Calu3 (cell line): Measurements from ENCODE around the gene IFNA7. TPM values are rescaled to one million over a fixed set of nuclear protein-coding genes. Genes with fewer than 3 reads are reported as not detected.
"Not testable (repeated sequence)": the region's sequence is repeated elsewhere in the genome, so short reads cannot be mapped to it uniquely, and the experiment has no call there.

Experiments
- BruUV-seq: library from RNA; stranded (reverse); fragments of 400-500 nt; replicated peaks from 2 replicates; lab custom pipeline; 2021; lab: Mats Ljungman, UMichigan
- CTCF ChIA-PET: fragments of 300-600 bp; sonication (Branson Sonifier 250); formaldehyde crosslinking; loops from one replicate; lab custom pipeline; 2022; ENCODE audit warnings: antibody characterized with exemption; lab: Charles Lee
- DNase-seq: peaks from one replicate; pipeline ENCODE4 v3.0.0; 2022
- H3K27ac Mint-ChIP-seq: one replicate; pipeline ENCODE4 v1.8.0; 2022; ENCODE audit warnings: mixed read lengths; ENCODE audit not compliant: unreplicated experiment
- H3K27me3 Mint-ChIP-seq: one replicate; pipeline ENCODE4 v1.8.0; 2022; ENCODE audit warnings: mixed read lengths; ENCODE audit not compliant: unreplicated experiment
- H3K36me3 Mint-ChIP-seq: one replicate; pipeline ENCODE4 v1.8.0; 2022; ENCODE audit warnings: mild to moderate bottlenecking, moderate library complexity, mixed read lengths; ENCODE audit not compliant: insufficient read depth, unreplicated experiment
- H3K4me1 Mint-ChIP-seq: one replicate; pipeline ENCODE4 v1.8.0; 2022; ENCODE audit warnings: mild to moderate bottlenecking, low read depth, mixed read lengths; ENCODE audit not compliant: unreplicated experiment
- H3K4me3 Mint-ChIP-seq: one replicate; pipeline ENCODE4 v1.8.0; 2022; ENCODE audit warnings: mild to moderate bottlenecking, low read depth, moderate library complexity, mixed read lengths; ENCODE audit not compliant: unreplicated experiment
- H3K9me3 Mint-ChIP-seq: one replicate; pipeline ENCODE4 v1.8.0; 2022; ENCODE audit warnings: low read depth, mixed read lengths; ENCODE audit not compliant: unreplicated experiment
- intact Hi-C: fragments of 100-400 bp; cut with micrococcal nuclease; formaldehyde crosslinking; loops from one replicate; pipeline ENCODE4 v1.10.0; 2022; ENCODE audit not compliant: unreplicated experiment
- total RNA-seq: library from RNA; stranded (reverse); gene quantifications from 2 replicates; pipeline ENCODE4 v1.2.3, GENCODE V29; 2022
- TF ChIP-seq, protein P1 (sequence below): fragments of 200-600 bp; IDR thresholded peaks from one replicate; pipeline ENCODE4 v1.8.0; 2022; ENCODE audit warnings: antibody characterized with exemption; ENCODE audit not compliant: unreplicated experiment

IFNA7 gene
- total RNA-seq, 1 experiment from 2014 or later, result not detected

DNA sequence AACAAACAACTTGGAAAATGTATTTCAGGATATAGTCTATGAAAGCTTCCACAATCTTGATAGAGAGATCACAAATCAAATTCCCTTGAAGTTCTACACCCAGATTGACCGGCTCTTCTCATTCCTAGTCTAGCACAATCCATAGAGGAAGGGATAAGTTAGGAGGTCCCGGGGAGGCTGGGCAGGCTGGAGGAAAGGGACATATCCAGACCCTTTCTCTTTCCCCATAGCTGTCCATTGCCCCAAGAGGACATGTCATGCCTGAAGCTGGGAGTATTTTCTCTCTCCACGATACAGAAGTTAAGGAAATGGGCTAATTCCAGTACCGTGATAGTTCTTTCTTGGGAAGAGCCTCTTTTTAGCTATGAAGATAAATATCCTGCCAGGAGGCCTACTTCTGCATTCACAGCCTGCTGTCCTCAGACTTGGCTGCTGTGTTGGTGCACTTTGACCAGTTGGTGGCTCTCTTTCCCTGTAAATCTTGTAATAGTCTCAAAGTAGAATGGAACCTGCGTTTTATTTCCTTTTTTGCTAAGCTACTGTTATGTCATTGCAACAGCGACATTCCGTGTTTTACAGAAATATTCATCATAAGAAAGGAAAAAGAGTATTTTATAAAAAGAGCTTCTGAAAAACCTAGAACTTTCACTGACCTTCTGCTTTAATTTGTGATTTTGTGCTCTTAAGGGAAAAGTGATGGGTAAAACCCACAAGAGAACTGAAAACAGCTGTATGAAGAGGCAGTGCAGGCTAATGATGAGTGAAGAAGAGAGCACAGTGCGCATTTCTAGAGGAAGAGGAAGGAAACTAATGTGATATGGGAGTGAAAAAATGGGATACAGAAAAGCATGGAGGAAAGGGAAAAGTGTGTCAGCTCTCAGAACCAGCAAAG lies 33.7 kb upstream of the IFNA7 start:
- TF ChIP-seq, protein P1, sequence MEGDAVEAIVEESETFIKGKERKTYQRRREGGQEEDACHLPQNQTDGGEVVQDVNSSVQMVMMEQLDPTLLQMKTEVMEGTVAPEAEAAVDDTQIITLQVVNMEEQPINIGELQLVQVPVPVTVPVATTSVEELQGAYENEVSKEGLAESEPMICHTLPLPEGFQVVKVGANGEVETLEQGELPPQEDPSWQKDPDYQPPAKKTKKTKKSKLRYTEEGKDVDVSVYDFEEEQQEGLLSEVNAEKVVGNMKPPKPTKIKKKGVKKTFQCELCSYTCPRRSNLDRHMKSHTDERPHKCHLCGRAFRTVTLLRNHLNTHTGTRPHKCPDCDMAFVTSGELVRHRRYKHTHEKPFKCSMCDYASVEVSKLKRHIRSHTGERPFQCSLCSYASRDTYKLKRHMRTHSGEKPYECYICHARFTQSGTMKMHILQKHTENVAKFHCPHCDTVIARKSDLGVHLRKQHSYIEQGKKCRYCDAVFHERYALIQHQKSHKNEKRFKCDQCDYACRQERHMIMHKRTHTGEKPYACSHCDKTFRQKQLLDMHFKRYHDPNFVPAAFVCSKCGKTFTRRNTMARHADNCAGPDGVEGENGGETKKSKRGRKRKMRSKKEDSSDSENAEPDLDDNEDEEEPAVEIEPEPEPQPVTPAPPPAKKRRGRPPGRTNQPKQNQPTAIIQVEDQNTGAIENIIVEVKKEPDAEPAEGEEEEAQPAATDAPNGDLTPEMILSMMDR, result peak; percentile 33
- peak; percentile 33 for DNase-seq
- peak overlapping the region; percentile 3 for H3K27ac Mint-ChIP-seq
- H3K9me3 Mint-ChIP-seq, H3K4me3 Mint-ChIP-seq, H3K36me3 Mint-ChIP-seq, H3K4me1 Mint-ChIP-seq, BruUV-seq, H3K27me3 Mint-ChIP-seq: not testable (repeated sequence)
- CTCF ChIA-PET, result interaction anchor here (1.0 to 1.6 kb wide), 4 partner anchors 91 to 552 kb away, joined by 3 to 5 read pairs (median 4); no protein-coding TSS in a partner anchor
- intact Hi-C loops, result loop anchor here (5.0 to 10.0 kb wide), 2 partner anchors 199 to 552 kb away; no protein-coding TSS in a partner anchor

DNA sequence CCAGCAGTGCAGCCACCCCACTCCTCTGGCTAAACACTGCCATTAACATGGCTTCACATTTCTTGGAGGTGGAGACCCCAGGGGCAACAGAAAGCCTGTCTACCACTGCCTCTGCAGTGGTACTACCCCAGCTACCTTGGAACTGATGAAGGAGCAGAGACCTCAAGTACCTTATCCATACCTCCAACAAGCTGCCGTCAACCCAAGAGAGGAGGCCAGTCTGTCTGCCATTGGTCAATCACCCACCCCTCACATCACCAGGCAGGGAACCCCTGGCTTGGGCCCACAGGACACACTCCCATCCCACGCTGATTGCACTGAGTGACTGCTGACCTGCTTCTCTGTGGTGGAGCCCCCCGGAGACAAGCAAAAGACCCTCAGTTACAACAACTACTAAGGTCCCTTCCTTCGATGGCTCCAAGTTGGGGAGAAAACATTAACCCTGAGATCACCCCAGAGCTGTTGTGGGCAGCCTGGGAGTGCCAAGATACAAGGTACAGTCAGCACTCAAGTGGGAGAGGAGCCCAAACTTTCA lies 32.2 kb upstream of the IFNA7 start:
- intact Hi-C loops, result loop anchor here (10.0 kb wide), 1 partner anchor 201 kb away; no protein-coding TSS in a partner anchor
- Mint-ChIP-seq H3K36me3 (no peaks in the 10 kb centered on the region), H3K9me3 (no peaks in the 10 kb centered on the region), H3K27ac (no peak overlapping the region), H3K27me3 (no peaks in the 10 kb centered on the region), H3K4me3 (no peak overlapping the region), H3K4me1 (peaks cover 8% of the 10 kb centered on the region)
- TF ChIP-seq, protein P1, result no peak
- CTCF ChIA-PET, result no interaction called here
- no peak for DNase-seq
- no TSS peak for BruUV-seq

DNA sequence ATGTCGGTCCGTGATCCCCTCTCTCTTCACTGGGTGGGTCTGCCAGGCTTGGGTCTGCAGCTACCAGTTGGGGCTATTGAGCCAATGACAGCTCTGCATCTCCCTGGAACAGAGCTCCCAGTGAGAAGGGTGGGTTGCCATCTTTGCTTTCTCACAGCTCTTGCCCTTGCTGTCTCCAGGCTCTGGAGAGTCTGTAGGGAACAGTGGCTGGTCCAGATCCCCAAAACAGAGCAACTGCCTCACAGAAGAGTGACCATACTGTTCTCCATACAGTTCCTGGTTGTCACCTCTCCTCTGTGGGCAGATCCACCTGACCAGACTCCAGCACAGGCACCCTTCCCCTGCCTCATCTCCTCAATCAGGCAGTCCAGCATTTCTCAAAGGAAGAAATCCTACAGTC lies 31.3 kb upstream of the IFNA7 start:
- peaks cover 8% of the 10 kb centered on the region for H3K4me1 Mint-ChIP-seq
- intact Hi-C loops, result loop anchor here (10.0 kb wide), 1 partner anchor 202 kb away; no protein-coding TSS in a partner anchor
- H3K36me3 Mint-ChIP-seq, result no peaks in the 10 kb centered on the region
- no peaks in the 10 kb centered on the region for H3K9me3 Mint-ChIP-seq
- H3K27me3 Mint-ChIP-seq, result no peaks in the 10 kb centered on the region
- H3K4me3 Mint-ChIP-seq, result no peak overlapping the region
- H3K27ac Mint-ChIP-seq, result no peak overlapping the region
- TF ChIP-seq, protein P1, result no peak
- CTCF ChIA-PET, result no interaction called here
- no peak for DNase-seq
- no TSS peak for BruUV-seq

DNA sequence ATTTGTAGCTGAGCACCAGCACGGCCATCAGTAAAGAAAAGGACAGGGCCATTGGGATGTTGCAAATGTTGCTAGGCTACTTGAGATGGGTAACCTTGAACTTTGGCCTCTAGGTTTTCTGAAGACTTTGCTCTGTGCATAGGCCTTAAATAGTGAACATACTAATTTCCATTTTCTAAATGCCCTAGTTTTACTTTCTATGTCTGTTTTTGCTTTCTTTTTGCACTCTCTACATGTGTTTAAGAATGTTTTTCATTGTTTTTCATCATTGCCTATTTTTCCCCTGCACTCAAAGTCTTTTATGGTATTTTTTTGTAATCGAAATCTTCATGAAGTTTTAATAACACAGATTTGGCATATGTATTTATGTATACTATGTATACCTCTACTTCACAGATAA lies 26.1 kb upstream of the IFNA7 start, which contains the start of gene IFNA17:
TSS of gene IFNA17 (minus strand) at position 101 of the 400 bp plus-strand sequence. CDS start at position 52, 49 bp downstream.
- intact Hi-C loops, result no loop called here
- BruUV-seq, result no TSS peak
- Mint-ChIP-seq H3K9me3 (peaks cover 2% of the 10 kb centered on the region), H3K4me1 (no peaks in the 10 kb centered on the region), H3K4me3 (no peak within 1 kb of the TSS), H3K27ac (no peak within 1 kb of the TSS), H3K36me3 (no peaks in the 10 kb centered on the region), H3K27me3 (no peaks in the 10 kb centered on the region)
- TF ChIP-seq, protein P1, result no peak
- CTCF ChIA-PET, result no interaction called here
- DNase-seq, result no peak

DNA sequence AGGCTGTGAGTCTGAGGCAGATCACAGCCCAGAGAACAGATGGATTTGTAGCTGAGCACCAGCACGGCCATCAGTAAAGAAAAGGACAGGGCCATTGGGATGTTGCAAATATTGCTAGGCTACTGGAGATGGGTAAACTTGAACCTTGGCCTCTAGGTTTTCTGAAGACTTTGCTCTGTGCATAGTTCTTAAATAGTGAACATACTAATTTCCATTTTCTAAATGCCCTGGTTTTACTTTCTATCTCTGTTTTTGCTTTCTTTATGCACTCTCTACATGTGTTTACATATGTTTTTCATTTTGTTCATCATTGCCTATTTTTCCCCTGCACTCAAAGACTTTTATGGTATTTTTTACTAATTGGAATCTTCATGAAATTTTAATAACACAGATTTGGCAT lies 15.2 kb upstream of the IFNA7 start, which contains the start of gene IFNA16:
TSS of gene IFNA16 (minus strand) at position 101 of the 400 bp plus-strand sequence. CDS start at position 95, 6 bp downstream.
- DNase-seq, CTCF ChIA-PET, H3K4me1 Mint-ChIP-seq, BruUV-seq, intact Hi-C loops, H3K36me3 Mint-ChIP-seq, H3K4me3 Mint-ChIP-seq, H3K9me3 Mint-ChIP-seq, H3K27ac Mint-ChIP-seq: not testable (repeated sequence)
- H3K27me3 Mint-ChIP-seq, result peaks cover 21% of the 10 kb centered on the region
